Subcutaneous abdominal adipose tissue (tissue), 5 donors: ENCODE measurements around the gene GRK7.
"Not testable (repeated sequence)": the region's sequence is repeated elsewhere in the genome, so short reads cannot be mapped to it uniquely, and the experiment has no call there.

ENCODE experiments used
- H3K27ac ChIP-seq: one replicate; pipeline ENCODE4 v1.7.0; 2013; ENCODE audit warnings: low read depth, mild to moderate bottlenecking, inconsistent platforms, low read length, moderate library complexity
- H3K27me3 ChIP-seq, 5 donors: one replicate each; pipeline ENCODE4 v1.7.0; 2013; ENCODE audit warnings: low read length in 5 of 5, inconsistent platforms in 1 of 5; ENCODE audit not compliant: control insufficient read depth in 5 of 5, insufficient read depth in 4 of 5
- H3K36me3 ChIP-seq, 5 donors: one replicate each; pipeline ENCODE4 v1.7.0; 2013; ENCODE audit warnings: low read length in 5 of 5; ENCODE audit not compliant: control insufficient read depth in 5 of 5, insufficient read depth in 5 of 5
- H3K4me1 ChIP-seq, 5 donors: one replicate each; pipeline ENCODE4 v1.7.0; 2013; ENCODE audit warnings: low read length in 5 of 5, mild to moderate bottlenecking in 3 of 5, moderate library complexity in 1 of 5; ENCODE audit not compliant: control insufficient read depth in 5 of 5, insufficient read depth in 5 of 5
- H3K4me3 ChIP-seq, 5 donors: one replicate each; pipeline ENCODE4 v1.7.0; 2013; ENCODE audit warnings: low read length in 5 of 5, low read depth in 1 of 5
- H3K9ac ChIP-seq, 5 donors: one replicate each; pipeline ENCODE4 v1.7.0; 2013; ENCODE audit warnings: low read length in 5 of 5, mild to moderate bottlenecking in 4 of 5, moderate library complexity in 3 of 5
- H3K9me3 ChIP-seq, 5 donors: one replicate each; pipeline ENCODE4 v1.7.0; 2013; ENCODE audit warnings: low read length in 5 of 5; ENCODE audit not compliant: control insufficient read depth in 5 of 5
- donor health status: healthy.
- donor health status: healthy.
- donor health status: healthy.
- donor health status: healthy.
- donor health status: healthy.

GRK7 gene

GRCh38 chr3:141798448-141798845 is 35.2 kb downstream of the GRK7 start:
- Histone ChIP-seq H3K9ac (no peak overlapping the region), H3K27me3 (peaks cover 0 to 4% (median 0%) of the 10 kb centered on the region in 5 donors), H3K4me3 (peak overlapping the region in 4 of 5 donors; percentile 65 to 75 (median 73)), H3K4me1 (peaks cover 5 to 39% (median 33%) of the 10 kb centered on the region in 5 donors), H3K9me3 (no peaks in the 10 kb centered on the region), H3K27ac (peak overlapping the region; percentile 71), H3K36me3 (no peaks in the 10 kb centered on the region)

- H3K27me3 ChIP-seq, result peaks cover 0 to 4% (median 0%) of the 10 kb centered on the region in 5 donors
- peaks cover 0 to 17% (median 16%) of the 10 kb centered on the region in 5 donors for H3K4me1 ChIP-seq
- H3K36me3 ChIP-seq, result no peaks in the 10 kb centered on the region
- H3K9ac ChIP-seq, result no peak overlapping the region
- H3K4me3 ChIP-seq, result no peak overlapping the region
- no peaks in the 10 kb centered on the region for H3K9me3 ChIP-seq
- H3K27ac ChIP-seq, result no peak overlapping the region
Measured at GRCh38 chr3:141802316-141803077, 39.3 kb downstream of the GRK7 start.

GRCh38 chr3:141803538-141803937 is 40.3 kb downstream of the GRK7 start:
- not testable (repeated sequence) for H3K9me3 ChIP-seq, H3K4me3 ChIP-seq, H3K36me3 ChIP-seq, H3K4me1 ChIP-seq, H3K27me3 ChIP-seq, H3K9ac ChIP-seq, H3K27ac ChIP-seq

- peaks cover 0 to 4% (median 0%) of the 10 kb centered on the region in 5 donors for H3K27me3 ChIP-seq
- H3K4me1 ChIP-seq, result no peaks in the 10 kb centered on the region
- H3K36me3 ChIP-seq, result no peaks in the 10 kb centered on the region
- H3K9ac ChIP-seq, result no peak overlapping the region
- no peaks in the 10 kb centered on the region for H3K9me3 ChIP-seq
- no peak overlapping the region for H3K27ac ChIP-seq
- H3K4me3 ChIP-seq, result no peak overlapping the region
Measured at GRCh38 chr3:141804447-141804777, 41.2 kb downstream of the GRK7 start.

- Histone ChIP-seq H3K4me1 (no peaks in the 10 kb centered on the region), H3K4me3 (no peak overlapping the region), H3K27ac (no peak overlapping the region), H3K27me3 (peaks cover 0 to 4% (median 0%) of the 10 kb centered on the region in 5 donors), H3K9ac (no peak overlapping the region), H3K9me3 (no peaks in the 10 kb centered on the region), H3K36me3 (no peaks in the 10 kb centered on the region)
Measured at GRCh38 chr3:141804778-141805639, 41.8 kb downstream of the GRK7 start.

- H3K4me1 ChIP-seq, result no peaks in the 10 kb centered on the region
- H3K9me3 ChIP-seq, result no peaks in the 10 kb centered on the region
- H3K4me3 ChIP-seq, result no peak overlapping the region
- no peak overlapping the region for H3K27ac ChIP-seq
- H3K9ac ChIP-seq, result no peak overlapping the region
- peaks cover 0 to 3% (median 0%) of the 10 kb centered on the region in 5 donors for H3K27me3 ChIP-seq
- H3K36me3 ChIP-seq, result no peaks in the 10 kb centered on the region
Measured at GRCh38 chr3:141807277-141808033, 44.2 kb downstream of the GRK7 start.

- no peak overlapping the region for H3K27ac ChIP-seq
- no peaks in the 10 kb centered on the region for H3K36me3 ChIP-seq
- H3K9me3 ChIP-seq, result no peaks in the 10 kb centered on the region
- no peaks in the 10 kb centered on the region for H3K27me3 ChIP-seq
- H3K4me3 ChIP-seq, result no peak overlapping the region
- H3K9ac ChIP-seq, result no peak overlapping the region
- no peaks in the 10 kb centered on the region for H3K4me1 ChIP-seq
Measured at GRCh38 chr3:141808586-141808985, 45.4 kb downstream of the GRK7 start.

GRCh38 chr3:141810161-141810560 is 47.0 kb downstream of the GRK7 start:
- no peaks in the 10 kb centered on the region for H3K27me3 ChIP-seq
- H3K36me3 ChIP-seq, result no peaks in the 10 kb centered on the region
- no peak overlapping the region for H3K9ac ChIP-seq
- no peaks in the 10 kb centered on the region for H3K9me3 ChIP-seq
- no peaks in the 10 kb centered on the region for H3K4me1 ChIP-seq
- no peak overlapping the region for H3K4me3 ChIP-seq
- no peak overlapping the region for H3K27ac ChIP-seq

GRCh38 chr3:141811348-141811747 is 48.1 kb downstream of the GRK7 start:
- Histone ChIP-seq H3K4me1 (no peaks in the 10 kb centered on the region), H3K4me3 (no peak overlapping the region), H3K27ac (no peak overlapping the region), H3K27me3 (no peaks in the 10 kb centered on the region), H3K9ac (no peak overlapping the region), H3K36me3 (no peaks in the 10 kb centered on the region), H3K9me3 (peaks cover 0 to 6% (median 3%) of the 10 kb centered on the region in 5 donors)
